HG03135 (cell line): Measurements from ENCODE around the gene ARMH1.
A peak's percentile ranks its signal among the peaks of the same experiment; 100 is the strongest.

Experiments used
- ATAC-seq: cut with Tn5 transposase; IDR thresholded peaks from one replicate; pipeline ENCODE4 v1.9.1; 2021; ENCODE audit warnings: mild to moderate bottlenecking, moderate library complexity; ENCODE audit not compliant: unreplicated experiment

The ARMH1 gene

GRCh38 chr1:44674113-44675000 is at the start of gene ARMH1, which contains the start of gene TMEM53:
ARMH1 (plus strand) TSS chr1:44674714; CDS start chr1:44689698, 14,984 bp downstream.
TMEM53 (minus strand) TSS chr1:44674481; CDS start chr1:44674391, 90 bp downstream.
- ATAC-seq, result peak; percentile 88

DNA sequence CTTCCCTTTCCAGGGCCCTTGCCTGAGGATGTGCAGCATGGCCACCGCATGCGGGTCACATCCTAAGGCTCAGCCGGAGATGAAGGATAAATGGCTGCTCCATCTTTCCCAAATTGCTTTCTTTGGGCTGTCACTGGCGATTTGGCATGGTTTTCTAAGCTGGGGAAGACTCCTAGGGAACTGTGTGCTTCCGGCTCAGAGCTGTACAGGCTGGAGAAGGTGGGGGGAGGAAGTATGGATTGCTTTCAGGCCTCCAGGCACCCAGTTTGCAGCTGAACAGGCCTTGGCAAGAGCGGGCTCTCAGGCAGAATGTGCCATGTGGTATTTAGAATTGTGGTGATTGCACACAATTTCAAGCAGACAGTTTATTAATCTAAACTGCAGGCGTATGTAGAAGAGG is 49.2 kb upstream of the ARMH1 start:
- no peak for ATAC-seq

- no peak for ATAC-seq
These were observed 45.4 kb upstream of the ARMH1 start for GRCh38 chr1:44628962-44629756.

DNA sequence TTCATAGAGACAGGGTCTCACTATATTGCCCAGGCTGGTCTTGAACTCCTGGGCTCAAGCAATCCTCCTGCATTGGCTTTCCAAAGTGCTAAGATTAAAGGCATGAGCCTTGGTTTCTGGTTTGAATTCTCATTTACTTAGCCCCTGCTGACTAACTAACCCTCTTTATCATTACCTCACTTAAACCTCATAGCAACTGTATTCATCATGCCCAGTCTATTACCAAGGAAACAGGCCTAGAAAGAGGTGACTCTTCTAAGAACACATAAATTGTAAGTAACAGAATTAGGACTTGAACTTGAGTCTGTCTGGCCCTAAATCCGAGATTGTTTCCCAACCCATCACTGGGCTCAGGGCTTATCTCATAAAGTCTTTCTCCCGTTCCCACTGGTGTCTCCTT is 44.4 kb upstream of the ARMH1 start:
- ATAC-seq, result no peak

DNA sequence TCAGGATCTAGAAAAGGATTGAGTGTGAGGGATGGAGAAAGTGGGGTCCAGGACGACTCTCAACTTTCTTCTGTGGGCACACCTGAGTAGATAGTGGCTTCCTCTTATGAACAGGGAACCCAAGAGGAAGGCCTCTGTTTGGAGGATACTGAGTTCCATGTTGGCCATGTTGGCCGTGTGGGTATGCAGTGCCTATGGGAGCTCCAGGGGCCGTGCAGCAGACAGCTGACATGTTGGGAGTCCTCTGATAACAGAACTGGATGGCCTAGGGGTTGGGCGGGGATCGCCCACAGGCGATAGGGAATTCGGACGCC is 43.2 kb upstream of the ARMH1 start:
- peak; percentile 28 for ATAC-seq

- ATAC-seq, result peak; percentile 70
These were observed 42.6 kb upstream of the ARMH1 start for GRCh38 chr1:44631647-44632539.

DNA sequence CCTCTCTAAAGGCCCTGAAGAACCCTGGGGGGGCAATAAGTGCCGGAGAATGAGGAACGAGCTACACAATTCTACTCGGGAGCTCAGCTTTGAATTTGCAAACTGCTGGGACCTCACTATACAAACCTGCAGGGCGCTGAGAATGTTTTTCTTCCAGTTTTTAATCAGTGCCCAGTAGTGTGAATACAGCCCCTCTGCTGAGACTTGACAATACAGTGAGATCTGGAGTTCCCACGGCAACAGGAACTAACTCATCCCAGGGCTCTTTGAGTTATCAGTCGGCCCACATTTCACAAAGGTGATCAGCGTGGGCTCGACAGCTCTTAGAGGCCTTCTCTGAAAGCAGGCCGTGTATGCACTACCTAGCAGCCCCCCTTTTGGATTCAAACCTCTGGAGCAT is 41.9 kb upstream of the ARMH1 start:
- no peak for ATAC-seq

GRCh38 chr1:44634606-44635189 is 39.8 kb upstream of the ARMH1 start:
- no peak for ATAC-seq

GRCh38 chr1:44635439-44635838 is 39.1 kb upstream of the ARMH1 start:
- ATAC-seq, result no peak

GRCh38 chr1:44636083-44636687 is 38.3 kb upstream of the ARMH1 start:
- ATAC-seq, result no peak

DNA sequence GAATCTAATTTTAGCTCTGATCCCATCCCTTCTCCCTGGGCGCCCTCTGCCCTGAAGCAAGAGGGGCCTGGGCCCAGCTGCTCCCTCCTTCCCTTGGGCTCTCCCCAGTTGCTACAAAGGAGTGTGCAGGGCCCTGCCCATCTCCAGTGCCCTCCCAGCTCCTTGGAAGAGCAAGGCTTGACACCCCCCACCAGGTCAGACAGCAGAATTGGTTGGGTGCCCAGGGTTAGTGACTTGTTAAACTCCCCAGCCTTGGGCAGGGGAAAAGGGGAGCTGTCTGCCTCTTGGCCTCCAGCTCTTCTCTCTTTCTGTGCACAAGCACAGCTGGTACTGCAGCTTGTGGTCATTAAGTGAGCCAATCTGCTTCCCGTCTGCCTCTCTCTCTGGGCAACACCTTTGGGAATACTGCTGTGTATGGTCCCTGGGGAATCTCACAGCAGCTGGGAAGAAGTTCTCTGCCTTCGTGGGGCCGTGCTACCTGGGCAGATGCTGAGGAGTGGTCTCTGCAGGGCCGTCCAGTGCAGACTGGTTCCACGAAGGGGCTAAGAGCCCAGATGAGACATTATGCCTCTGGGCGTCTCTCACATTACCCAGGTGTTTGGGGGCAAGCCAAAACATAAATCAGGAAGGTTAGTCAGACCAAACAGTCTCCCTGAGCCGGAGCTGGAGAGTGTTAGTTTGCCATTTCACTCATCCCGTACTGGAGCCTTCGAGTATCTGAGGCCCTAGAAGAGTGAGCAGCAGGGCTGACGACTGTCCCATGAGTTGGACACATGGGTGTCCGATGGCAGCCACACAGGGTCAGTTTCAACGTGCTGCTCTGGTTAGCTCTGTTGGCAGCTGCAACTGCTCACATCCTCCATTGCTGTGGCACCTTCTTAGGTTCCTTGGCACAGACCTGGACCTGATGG is 37.6 kb upstream of the ARMH1 start:
- no peak for ATAC-seq

GRCh38 chr1:44637702-44638411 is 36.7 kb upstream of the ARMH1 start:
- no peak for ATAC-seq

- ATAC-seq, result no peak
These were observed 34.2 kb upstream of the ARMH1 start for GRCh38 chr1:44640200-44640853.

DNA sequence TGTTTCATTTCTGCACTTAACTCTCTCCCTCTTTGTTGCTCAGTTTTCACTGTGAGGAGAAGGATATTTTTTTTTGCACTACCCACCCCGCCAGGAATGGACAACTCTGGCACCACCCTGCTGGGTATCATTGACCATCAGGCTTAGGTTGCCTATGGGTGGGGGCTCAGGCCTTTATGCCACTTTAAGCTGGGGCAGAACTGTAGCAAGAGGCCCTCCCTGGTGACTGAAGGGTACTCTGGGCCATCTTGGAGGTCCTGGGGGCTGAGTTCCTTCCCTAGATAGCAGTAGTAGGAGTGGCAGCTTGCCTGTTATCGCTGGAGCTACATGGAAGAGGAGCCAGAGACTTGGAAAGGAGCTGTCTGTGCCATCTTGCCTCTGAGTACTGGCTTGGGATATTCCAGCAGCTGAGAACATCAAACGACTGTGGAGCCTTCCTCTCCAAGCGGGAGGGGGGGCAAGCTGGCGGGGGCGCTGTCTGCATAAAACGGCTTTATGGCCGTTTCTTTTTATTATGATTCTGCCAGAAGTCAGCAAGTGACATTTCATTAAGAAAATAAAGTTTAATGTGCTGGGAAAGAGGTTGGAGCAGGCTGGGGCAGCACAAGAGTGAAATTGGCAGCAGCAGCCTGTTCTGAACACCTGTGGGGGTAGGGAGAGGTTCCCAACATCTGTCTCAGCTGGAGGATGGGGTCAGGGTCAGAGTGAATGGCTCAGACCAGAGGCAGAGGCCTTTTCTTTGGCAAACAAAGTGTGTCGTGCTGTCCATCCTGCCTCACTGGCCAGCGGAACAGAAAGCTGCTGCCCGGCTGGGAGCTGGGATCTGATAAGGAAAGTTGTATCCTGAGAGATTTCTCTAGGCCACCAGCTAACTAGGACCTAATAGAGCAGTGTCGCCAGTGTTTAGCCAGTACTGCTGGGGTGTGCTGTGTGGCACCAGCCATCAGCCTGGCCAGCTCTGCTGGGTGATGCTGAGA is 33.1 kb upstream of the ARMH1 start:
- no peak for ATAC-seq

DNA sequence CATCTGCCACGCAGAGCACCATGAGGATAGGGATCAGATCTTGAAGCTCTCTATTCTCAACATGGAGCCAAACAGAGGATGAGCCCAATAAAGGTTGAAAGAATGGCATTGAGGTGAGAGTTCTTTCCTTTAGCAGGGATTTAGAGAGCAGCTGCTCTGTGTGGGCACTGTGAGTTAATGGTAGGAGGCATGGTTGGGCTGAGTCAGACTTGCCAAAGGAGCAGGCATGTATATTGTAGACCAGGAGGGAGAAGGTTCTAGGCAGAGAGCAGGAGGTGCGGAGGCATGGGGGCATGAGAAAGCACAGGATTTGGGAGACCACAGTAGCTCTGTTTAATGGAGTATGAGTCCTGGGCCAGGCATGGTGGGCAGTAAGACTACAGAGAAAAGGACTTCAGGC is 32.3 kb upstream of the ARMH1 start:
- no peak for ATAC-seq

DNA sequence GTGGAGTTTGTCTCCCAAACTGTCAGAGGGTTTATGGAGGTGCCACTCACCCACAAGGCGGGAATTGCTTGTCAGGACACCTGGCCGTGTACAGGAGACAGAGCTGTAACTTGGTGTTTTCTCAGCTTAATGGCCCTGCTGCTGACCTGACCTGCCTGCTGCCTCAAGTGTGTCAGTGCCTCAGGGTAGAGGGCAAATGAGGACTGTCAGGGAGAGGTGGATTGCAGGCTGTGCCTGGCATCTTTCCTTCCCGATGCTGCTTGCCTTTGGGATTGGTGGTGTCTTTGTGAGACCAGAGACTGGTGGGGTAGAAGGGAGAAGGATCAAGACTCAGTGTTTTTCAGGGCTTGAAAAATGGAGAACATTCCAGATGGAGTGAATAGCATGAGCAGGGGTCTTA is 31.6 kb upstream of the ARMH1 start:
- no peak for ATAC-seq
